ENCODE measurements around the gene CIC. TPM values are rescaled to one million over a fixed set of nuclear protein-coding genes. Genes with fewer than 3 reads are reported as not detected.
"Not testable (repeated sequence)": the region's sequence is repeated elsewhere in the genome, so short reads cannot be mapped to it uniquely, and the experiment has no call there.

Gene CIC
- total and polyA plus RNA-seq, 10 of the 15 experiments (the other 5 are each of a cell fraction or from before 2014, with no cell fraction given) = 0.18 to 50.6 (median 7.1) TPM

DNA sequence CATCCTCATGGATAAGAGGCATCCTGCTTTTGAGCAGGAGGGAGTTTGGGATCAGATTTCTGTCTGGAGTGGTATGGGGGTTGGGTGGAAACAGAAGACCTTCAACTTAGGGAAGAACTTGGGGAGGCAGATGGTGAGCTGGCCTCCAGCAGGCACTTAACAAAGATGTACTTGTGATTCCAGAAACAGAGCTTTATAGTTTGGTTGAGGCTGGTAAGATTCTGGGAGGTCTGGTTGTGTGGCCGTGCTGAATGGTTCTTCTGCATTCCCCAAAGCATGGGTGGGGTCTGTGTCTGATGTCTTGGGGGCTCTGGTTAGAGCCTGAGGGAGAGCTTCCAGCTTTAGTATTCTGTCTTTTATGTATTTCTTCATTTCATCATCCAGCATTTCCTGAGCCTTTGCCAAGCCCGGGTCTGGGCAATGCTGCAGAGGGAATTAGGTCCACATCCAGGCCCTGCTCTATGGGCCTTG, 61.2 kb downstream of the CIC start (continued):
- TF ChIP-seq, protein P1, sequence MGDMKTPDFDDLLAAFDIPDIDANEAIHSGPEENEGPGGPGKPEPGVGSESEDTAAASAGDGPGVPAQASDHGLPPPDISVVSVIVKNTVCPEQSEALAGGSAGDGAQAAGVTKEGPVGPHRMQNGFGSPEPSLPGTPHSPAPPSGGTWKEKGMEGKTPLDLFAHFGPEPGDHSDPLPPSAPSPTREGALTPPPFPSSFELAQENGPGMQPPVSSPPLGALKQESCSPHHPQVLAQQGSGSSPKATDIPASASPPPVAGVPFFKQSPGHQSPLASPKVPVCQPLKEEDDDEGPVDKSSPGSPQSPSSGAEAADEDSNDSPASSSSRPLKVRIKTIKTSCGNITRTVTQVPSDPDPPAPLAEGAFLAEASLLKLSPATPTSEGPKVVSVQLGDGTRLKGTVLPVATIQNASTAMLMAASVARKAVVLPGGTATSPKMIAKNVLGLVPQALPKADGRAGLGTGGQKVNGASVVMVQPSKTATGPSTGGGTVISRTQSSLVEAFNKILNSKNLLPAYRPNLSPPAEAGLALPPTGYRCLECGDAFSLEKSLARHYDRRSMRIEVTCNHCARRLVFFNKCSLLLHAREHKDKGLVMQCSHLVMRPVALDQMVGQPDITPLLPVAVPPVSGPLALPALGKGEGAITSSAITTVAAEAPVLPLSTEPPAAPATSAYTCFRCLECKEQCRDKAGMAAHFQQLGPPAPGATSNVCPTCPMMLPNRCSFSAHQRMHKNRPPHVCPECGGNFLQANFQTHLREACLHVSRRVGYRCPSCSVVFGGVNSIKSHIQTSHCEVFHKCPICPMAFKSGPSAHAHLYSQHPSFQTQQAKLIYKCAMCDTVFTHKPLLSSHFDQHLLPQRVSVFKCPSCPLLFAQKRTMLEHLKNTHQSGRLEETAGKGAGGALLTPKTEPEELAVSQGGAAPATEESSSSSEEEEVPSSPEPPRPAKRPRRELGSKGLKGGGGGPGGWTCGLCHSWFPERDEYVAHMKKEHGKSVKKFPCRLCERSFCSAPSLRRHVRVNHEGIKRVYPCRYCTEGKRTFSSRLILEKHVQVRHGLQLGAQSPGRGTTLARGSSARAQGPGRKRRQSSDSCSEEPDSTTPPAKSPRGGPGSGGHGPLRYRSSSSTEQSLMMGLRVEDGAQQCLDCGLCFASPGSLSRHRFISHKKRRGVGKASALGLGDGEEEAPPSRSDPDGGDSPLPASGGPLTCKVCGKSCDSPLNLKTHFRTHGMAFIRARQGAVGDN (IDR thresholded peaks at IDR 0.05) = no peak
- no peak for TF ChIP-seq ZNF217 (IDR thresholded peaks at IDR 0.05)

- ATAC-seq = not testable (repeated sequence)
Observed at GRCh38 chr19:42331333-42331732, 62.3 kb downstream of the CIC start.

More at GRCh38 chr19:42331333-42331732, 62.3 kb downstream of the CIC start:
- DNase-seq (ENCODE audit: low read depth, low spot score); H3K4me1 ChIP-seq (ENCODE audit: control insufficient read depth, insufficient read depth, low read length); H3K9me3 ChIP-seq (replicated peaks; ENCODE audit: control insufficient read depth, insufficient read depth, low read length); H3K4me3 ChIP-seq; in situ Hi-C loops (cut with MboI); H3K4me2 ChIP-seq (ENCODE audit: control insufficient read depth, insufficient read depth); SMC1A ChIA-PET (ENCODE audit: uncharacterized antibody, unreplicated experiment); H3K27ac ChIP-seq (ENCODE audit: control insufficient read depth, insufficient read depth); H3K27me3 ChIP-seq (replicated peaks in 1 of 2; ENCODE audit: control insufficient read depth in 2 of 2, insufficient read depth in 2 of 2, low read length in 1 of 2); BruUV-seq (replicated peaks); H3K79me2 ChIP-seq (ENCODE audit: control insufficient read depth, insufficient read depth, low read length); intact Hi-C loops (cut with micrococcal nuclease; ENCODE audit: unreplicated experiment); H3K9ac ChIP-seq (ENCODE audit: control insufficient read depth, insufficient read depth, low read length); FAIRE-seq; H4K20me1 ChIP-seq (ENCODE audit: control insufficient read depth, insufficient read depth); H3K36me3 ChIP-seq (ENCODE audit: control insufficient read depth in 2 of 2, insufficient read depth in 2 of 2, low read length in 1 of 2); RAD21 ChIA-PET (ENCODE audit: unreplicated experiment); H2AFZ ChIP-seq (ENCODE audit: control insufficient read depth, low read depth, low read length): not testable (repeated sequence)
- 91% methylated on average over 3 of the region's 3 CpGs for WGBS (ENCODE audit: insufficient coverage, insufficient replicate concordance, low lambda C conversion rate, missing lambda C conversion rate)
- CTCF ChIA-PET = interaction anchor here (1.3 kb wide), 1 partner anchor 102 kb away, joined by 3 read pairs; no protein-coding TSS in a partner anchor
- POLR2A ChIA-PET = interaction anchor here (0.6 kb wide), 1 partner anchor 64 kb away, joined by 6 read pairs; no protein-coding TSS in a partner anchor

All from GM12878 (cell line).